Measurements from ENCODE around the gene CLASRP.

DNA sequence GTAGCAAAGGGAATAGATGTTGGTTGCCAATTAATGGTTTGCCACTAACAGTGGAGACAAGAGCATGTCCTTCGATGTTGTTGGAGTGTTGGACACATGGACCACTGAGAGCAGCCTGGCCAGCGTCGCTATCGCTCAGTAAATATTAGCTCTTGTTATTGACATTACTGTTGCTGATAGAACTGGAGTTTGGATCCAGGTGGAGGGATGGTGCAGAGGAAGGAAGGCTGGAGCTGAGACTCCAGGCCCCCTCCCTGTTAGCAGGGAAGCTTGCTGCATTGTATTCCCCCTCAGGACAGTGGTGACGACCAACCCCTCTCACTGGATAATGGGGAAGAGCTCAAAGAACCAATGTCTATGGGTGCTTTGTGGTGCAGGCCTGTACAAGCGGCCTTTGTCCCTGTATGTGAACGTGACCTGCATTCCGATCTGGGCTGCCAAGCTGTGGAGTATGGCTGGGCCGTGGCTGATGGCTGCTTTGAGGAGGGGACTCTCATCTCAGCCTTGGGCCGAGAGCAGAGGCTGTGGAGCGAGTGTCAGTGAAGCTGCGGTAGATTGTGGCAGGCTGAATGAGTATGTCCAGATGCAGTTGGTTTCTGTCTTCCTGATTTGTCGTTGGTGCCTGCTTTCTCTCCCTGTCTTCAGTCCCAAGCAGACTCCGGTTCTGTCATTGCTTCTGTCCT is 7.0 kb downstream of the CLASRP start:
- TF ChIP-seq, protein P1, sequence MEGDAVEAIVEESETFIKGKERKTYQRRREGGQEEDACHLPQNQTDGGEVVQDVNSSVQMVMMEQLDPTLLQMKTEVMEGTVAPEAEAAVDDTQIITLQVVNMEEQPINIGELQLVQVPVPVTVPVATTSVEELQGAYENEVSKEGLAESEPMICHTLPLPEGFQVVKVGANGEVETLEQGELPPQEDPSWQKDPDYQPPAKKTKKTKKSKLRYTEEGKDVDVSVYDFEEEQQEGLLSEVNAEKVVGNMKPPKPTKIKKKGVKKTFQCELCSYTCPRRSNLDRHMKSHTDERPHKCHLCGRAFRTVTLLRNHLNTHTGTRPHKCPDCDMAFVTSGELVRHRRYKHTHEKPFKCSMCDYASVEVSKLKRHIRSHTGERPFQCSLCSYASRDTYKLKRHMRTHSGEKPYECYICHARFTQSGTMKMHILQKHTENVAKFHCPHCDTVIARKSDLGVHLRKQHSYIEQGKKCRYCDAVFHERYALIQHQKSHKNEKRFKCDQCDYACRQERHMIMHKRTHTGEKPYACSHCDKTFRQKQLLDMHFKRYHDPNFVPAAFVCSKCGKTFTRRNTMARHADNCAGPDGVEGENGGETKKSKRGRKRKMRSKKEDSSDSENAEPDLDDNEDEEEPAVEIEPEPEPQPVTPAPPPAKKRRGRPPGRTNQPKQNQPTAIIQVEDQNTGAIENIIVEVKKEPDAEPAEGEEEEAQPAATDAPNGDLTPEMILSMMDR (conservative IDR thresholded peaks at IDR 0.05), result no peak
- no peak for TF ChIP-seq ZFX (IDR thresholded peaks at IDR 0.05)

All from C4-2B (cell line).